HG03103 (cell line): Measurements from ENCODE around the gene CLIC5.

Experiments used
- ATAC-seq: cut with Tn5 transposase; IDR thresholded peaks from one replicate; pipeline ENCODE4 v1.9.1; 2021; ENCODE audit warnings: low read depth; ENCODE audit not compliant: unreplicated experiment

Gene CLIC5

GRCh38 chr6:46015119-46015968 is at the start of gene CLIC5:
Gene CLIC5, minus strand, starts transcription at chr6:46015860. Its CDS starts 318 bp downstream, at chr6:46015542.
- ATAC-seq = no peak

GRCh38 chr6:46062991-46063390 is 47.3 kb upstream of the CLIC5 start:
- no peak for ATAC-seq

- no peak for ATAC-seq
Observed at GRCh38 chr6:46062312-46062711, 46.7 kb upstream of the CLIC5 start.

DNA sequence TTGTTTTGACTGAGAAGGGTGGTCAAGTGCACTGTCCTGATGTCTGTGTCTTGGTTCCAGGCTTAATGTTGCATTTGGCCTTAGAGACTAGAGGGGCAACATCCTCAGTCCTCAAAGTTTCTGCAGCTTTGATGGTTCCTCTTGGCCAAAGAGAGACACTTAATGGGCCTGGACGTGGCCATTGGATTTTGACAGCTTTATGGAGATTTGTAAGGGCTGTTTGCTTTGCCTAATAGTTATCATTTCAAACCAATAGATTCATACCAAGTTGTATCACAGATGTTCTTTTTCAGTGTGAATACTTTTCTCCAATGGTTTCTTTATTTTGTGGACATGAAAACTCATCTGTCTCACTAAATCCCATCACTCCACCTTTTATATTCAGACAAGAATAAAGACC is 45.8 kb upstream of the CLIC5 start:
- ATAC-seq = no peak

DNA sequence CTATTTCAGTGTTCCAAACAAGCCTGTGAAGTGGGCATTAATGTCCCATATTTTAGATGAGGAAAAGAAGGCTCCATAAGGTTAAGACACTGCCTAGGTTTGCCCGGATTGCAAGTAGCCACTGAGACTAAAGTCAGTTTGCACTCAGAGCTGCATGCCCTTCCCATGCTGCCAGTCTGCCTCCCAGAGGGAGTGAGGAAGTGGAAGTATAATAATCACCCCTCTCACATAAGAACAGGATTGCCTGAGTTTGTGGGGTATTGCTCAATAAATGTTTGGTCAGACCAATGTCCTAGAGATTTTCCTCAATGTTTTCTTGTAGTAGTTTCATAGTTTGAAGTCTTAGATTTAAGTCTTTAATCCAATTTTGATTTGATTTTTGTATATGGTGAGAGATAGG is 43.9 kb upstream of the CLIC5 start:
- ATAC-seq = no peak

DNA sequence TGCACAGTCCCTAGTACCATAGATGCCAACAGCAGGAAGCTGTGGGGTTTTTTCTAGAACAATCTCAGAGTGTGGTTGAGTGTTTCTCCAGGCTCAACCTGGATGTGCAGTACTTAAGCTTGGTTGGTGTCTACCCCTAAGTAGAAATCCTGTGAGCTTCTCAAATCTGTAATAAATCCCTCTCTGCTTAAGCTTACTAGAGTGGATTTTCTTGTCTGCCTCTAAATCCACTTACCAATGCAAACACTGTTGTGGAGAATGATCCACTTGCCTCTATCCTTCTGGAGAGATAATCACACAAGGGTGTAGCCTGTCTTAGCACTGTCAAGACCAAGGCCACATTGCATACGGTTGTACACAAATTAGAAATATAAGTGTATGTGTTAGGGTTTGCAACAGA is 43.3 kb upstream of the CLIC5 start:
- no peak for ATAC-seq

- ATAC-seq = no peak
Observed at GRCh38 chr6:46057792-46058191, 42.1 kb upstream of the CLIC5 start.

DNA sequence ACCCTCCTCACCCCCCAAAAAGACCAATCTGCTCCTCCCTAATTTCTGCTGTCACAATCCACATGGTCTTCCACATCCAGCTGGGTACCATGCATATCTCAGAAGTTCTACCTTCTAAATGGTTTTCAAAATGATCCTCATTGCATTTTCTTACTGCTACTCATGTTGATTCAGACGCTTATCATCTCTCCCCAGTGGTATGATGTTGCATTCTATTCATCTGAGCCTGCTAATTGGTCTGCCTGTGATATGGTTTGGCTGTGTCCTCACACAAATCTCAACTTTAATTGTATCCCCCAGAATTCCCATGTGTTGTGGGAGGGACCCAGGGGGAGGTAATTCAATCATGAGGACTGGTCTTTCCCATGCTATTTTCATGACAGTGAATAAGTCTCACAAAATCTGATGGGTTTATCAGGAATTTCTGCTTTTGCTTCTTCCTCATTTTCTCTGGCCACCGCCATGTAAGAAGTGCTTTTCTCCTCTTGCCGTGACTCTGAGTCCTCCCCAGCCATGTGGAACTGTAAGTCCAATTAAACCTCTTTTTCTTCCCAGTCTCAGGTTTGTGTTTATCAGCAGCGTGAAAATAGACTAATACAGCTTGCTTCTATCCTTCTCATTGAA is 41.4 kb upstream of the CLIC5 start:
- ATAC-seq = no peak

GRCh38 chr6:46054516-46054915 is 38.9 kb upstream of the CLIC5 start:
- no peak for ATAC-seq

GRCh38 chr6:46053039-46053933 is 37.6 kb upstream of the CLIC5 start:
- ATAC-seq = no peak

DNA sequence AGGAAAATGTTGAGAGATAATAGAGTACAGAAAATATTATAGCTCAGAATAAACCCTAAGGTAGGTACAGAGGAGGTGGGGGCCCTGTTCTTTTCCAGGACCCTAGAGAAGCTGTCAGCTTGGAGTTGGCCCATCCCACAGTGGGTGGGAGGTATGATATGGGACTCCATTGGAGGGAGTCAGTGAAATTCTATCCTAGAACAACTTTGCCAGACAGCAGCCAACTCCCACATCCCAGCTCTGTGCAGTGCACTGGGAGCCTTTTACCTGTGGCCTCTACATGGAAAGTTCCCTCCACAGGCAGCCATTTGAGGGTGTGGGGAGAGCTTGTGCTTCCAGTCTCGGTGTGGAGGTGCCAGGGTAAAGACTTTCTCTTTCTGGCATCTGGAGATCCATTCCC is 36.8 kb upstream of the CLIC5 start:
- ATAC-seq = no peak

- ATAC-seq = no peak
Observed at GRCh38 chr6:46051962-46052361, 36.3 kb upstream of the CLIC5 start.

GRCh38 chr6:46050845-46051405 is 35.3 kb upstream of the CLIC5 start:
- ATAC-seq = no peak

GRCh38 chr6:46048646-46049297 is 33.1 kb upstream of the CLIC5 start:
- ATAC-seq = no peak

DNA sequence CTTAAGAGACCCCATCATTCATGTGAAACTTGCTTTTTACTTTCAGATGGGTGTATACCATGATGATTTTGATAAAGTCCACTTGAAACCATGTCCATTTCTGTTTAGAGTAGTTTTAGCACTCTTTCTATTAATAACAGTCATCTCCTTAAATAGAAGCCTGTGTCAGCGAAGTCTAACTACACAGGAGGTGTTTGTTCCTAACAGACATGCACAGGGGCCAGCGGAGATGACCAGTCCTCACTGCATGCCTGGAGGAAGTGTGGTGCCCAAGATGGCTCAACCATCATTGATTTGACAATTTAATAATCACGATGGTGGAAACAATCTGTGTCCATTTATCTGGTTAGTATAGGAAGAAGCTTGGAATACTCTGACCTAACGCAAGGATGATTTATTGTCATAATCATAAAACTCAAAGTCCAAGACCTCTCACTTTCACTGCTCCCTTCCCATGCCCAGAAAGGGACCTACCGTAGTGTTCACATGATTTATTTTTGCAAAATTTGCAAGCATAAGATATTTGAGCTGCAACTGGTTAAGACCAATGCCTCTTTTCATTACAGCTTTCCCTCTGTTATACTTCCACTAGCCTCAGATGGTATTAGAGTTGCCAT is 31.0 kb upstream of the CLIC5 start:
- ATAC-seq = no peak

GRCh38 chr6:46044881-46045617 is 29.4 kb upstream of the CLIC5 start:
- ATAC-seq = no peak

DNA sequence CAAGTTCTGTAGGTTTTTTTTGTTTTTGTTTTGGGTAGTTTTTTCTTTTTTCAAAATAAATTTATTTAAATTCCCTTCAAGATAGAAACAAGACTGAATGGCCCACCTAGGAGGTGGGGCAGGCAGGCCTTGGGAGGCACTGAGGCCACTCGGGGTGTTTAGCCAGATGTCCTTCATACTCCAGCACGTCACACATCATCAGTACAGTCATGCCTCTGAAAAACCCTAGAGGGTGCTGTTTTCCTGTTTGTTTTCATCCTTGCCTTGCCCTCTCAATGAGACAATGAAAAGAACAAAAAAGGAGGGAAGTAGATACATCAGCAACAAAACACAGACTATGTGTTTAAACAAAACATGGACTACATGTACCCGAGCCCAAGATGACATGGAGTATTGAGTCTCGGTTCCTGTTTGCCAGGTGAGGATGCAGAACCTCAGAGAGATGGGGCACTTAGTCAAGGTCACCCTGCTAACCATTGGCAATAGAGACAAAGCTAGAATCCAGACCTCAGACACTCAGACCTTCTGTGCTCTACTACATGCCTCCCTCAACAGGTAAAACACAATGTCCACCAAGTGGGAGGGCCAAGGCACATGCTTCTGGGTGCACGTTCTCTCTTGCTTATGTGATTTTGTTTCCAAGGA is 26.8 kb upstream of the CLIC5 start:
- ATAC-seq = peak; percentile 68

DNA sequence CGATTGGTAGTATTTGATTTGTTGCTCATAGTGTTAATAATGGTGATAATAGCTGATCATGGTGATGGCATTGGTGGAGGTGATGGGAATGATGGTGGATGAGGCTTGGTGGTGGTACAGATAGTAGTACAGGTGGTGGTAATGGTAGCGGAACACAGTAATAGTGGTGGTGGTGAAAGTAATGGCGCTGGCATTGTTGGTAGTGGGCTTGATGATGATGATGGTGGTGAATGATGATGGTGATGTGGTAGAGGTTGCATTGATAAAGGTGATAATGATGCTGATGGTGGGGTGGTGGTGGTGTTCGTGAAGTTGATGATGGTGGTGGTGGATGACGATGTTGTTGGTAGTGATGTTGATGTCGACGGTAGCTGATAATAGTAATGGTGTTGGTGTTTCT is 24.6 kb upstream of the CLIC5 start:
- no peak for ATAC-seq

GRCh38 chr6:46039646-46040045 is 24.0 kb upstream of the CLIC5 start:
- no peak for ATAC-seq
